SIG-M5 treated with dmso at 0.1 percent for 504 hours (cell line): ENCODE measurements around the gene MKI67.
A peak's percentile ranks its signal among the peaks of the same experiment; 100 is the strongest.

Experiments used
- DNase-seq: peaks from one replicate; lab custom pipeline; 2025; ENCODE audit not compliant: unreplicated experiment; lab: John Stamatoyannopoulos, UW

Gene MKI67

DNA sequence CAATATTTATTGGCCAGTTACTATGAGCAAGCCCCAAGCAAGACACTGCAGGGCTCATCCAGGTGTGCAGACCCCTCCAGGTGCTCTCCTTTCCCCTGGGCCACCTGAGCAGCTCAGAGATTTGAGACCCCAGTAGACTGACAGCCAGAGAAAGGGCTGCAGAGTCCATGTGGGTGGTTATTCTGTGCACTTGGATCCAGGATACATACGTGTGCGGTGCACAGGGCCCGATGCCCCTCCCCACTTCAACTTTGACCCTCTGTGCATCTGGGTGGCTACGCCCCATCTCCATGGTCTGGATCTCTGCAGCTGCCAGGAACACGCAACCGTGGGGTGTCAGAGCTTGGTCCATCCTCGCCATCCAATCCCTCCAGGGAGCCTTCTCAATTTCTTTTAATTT, 72.9 kb downstream of the MKI67 start:
- no peak for DNase-seq

DNA sequence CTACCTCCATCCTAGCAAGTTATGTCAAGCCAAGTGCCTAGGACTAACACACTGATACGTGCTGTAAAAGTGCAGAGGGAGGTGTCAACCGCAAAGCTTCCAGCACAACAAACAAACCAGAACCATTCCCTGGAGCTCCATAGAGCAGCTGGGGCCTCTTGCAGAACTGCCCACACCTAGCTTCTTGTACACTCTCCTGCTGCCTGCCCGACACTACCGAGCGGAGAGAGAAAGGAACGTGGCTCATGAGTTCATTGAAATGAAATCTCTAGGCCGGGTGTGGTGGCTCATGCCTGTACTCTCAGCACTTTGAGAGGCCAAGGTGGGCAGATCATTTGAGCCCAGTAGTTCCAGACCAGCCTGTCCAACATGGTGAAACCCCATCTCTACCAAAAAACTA, 73.5 kb downstream of the MKI67 start:
- DNase-seq: no peak

- DNase-seq: no peak
Observed at GRCh38 chr10:128051548-128051947, 74.7 kb downstream of the MKI67 start.

DNA sequence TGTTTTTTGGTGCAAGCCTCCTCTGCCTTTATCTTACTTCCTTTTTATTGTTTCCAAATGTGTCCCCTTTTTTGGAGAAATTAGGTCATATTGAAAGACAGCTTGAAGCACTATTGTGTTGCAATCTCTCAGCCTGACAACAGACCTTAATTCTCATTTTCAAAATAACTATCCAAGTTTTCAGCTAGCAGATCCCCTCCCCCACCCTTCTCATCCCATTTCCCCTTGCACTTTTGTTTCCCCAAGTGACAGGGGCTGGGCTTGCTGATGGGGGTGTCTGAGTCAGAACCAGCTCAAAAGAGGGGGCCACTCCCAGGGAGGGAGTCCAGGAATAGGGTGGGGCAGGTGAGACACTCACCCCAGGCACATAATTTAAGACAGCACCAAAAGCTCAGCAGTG, 75.3 kb downstream of the MKI67 start:
- peak; percentile 93 for DNase-seq

- no peak for DNase-seq
Observed at GRCh38 chr10:128050121-128050516, 76.1 kb downstream of the MKI67 start.

GRCh38 chr10:128049226-128050120, 76.8 kb downstream of the MKI67 start:
- peak; percentile 81 for DNase-seq

DNA sequence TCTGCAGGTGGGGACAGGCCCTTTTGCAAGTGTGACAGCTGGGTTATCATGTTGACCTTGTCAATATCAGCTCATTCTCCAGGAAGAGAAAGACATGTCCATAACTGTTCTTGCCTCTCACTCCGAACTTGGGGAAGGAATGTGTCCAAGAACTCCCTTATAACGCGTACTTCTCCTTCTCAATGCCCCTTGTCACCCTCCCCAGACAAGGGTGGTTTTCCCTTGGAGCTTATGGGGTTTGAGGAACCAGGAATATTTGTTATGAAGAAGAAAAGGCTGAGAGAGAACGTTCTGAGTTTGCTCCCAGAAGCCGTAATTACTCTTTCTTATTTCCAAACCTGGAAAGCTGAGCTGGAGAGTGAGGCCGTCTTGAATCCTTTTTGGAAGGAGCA, 77.4 kb downstream of the MKI67 start:
- DNase-seq: no peak

DNA sequence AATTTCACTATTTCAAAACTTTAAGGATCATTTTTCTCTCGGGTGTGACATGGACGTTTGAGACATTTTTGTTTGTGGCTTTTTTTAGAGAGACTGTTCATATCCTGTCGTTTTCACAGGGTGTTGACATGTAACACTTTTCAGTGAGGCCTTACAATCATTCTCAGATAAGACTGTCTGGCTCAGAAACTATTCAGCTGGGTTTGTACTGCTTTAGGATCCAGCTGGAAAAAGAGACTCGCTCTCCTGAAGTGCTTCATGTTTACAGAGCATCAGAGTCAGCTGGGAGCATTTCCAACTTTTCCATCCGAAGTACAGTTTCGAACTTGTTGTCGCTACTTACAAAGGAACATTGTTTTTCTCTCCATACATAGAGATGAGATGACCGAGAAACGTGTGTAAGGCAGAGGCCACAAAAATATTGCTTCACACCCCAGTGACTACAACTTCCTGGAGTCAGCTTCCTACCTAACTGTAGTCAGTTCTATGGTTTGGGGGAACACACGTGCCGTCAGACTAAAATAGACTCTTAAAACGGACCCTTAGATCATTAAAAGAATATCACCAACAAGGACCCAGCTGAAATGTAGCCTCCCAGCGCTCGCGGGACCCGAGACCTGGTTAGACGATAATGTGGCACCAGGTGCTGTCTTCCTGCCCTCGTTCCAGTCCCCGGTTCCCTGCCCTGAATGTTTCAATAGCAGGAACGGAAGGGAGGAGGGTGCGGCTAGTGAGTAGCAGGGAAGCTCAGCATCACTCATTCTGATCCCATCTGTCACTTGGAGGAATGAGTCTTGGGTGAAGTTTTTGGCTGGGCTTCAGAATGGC, 78.0 kb downstream of the MKI67 start:
- DNase-seq: peak; percentile 86

DNA sequence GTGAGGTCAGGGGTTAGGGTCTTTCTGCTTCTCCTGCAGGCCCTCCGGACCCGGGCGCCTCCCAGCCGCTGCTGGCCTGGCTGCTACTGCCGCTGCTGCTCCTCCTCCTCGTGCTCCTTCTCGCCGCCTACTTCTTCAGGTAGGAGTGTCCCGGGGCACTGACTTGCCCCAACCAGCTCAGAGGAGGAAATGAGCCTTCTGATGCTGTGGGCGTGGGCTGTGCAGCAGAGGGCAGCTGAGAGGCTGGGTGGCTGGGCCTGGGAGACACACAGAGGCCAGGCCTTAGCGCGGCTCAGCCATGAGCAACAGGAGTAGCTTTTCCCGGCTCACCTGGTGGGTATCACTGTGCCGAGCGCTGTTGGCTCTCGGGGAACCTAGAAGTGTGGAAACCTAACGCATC, 78.9 kb downstream of the MKI67 start:
- DNase-seq: peak; percentile 90

GRCh38 chr10:128046953-128047290, 79.3 kb downstream of the MKI67 start:
- DNase-seq: no peak
